NOMO-1 treated with DMSO at 0.1 percent for 48 hours (cell line): ENCODE measurements around the gene ABCC1.

ENCODE experiments used
- DNase-seq: peaks from one replicate; lab custom pipeline; 2025; ENCODE audit not compliant: unreplicated experiment; lab: John Stamatoyannopoulos, UW

The ABCC1 gene

GRCh38 chr16:16042076-16042475 lies 92.7 kb downstream of the ABCC1 start:
- no peak for DNase-seq

GRCh38 chr16:16045296-16045695 lies 95.9 kb downstream of the ABCC1 start:
- DNase-seq, result no peak

- DNase-seq, result no peak
Observed at GRCh38 chr16:16045879-16046278, 96.5 kb downstream of the ABCC1 start.

- no peak for DNase-seq
Observed at GRCh38 chr16:16047761-16048160, 98.3 kb downstream of the ABCC1 start.

- no peak for DNase-seq
Observed at GRCh38 chr16:16048904-16049582, 99.6 kb downstream of the ABCC1 start.

- DNase-seq, result no peak
Observed at GRCh38 chr16:16050106-16050505, 100.7 kb downstream of the ABCC1 start.

- DNase-seq, result no peak
Observed at GRCh38 chr16:16051132-16051531, 101.7 kb downstream of the ABCC1 start.

GRCh38 chr16:16052916-16053315 lies 103.5 kb downstream of the ABCC1 start:
- DNase-seq, result no peak

- no peak for DNase-seq
Observed at GRCh38 chr16:16057102-16057501, 107.7 kb downstream of the ABCC1 start.

GRCh38 chr16:16059160-16059559 lies 109.7 kb downstream of the ABCC1 start:
- DNase-seq, result no peak

GRCh38 chr16:16059895-16060590 lies 110.6 kb downstream of the ABCC1 start:
- no peak for DNase-seq

GRCh38 chr16:16062023-16062937 lies 112.9 kb downstream of the ABCC1 start:
- peak; percentile 94 for DNase-seq

GRCh38 chr16:16063683-16064082 lies 114.3 kb downstream of the ABCC1 start:
- DNase-seq, result no peak

- DNase-seq, result no peak
Observed at GRCh38 chr16:16064874-16065384, 115.5 kb downstream of the ABCC1 start.

GRCh38 chr16:16067127-16067526 lies 117.7 kb downstream of the ABCC1 start:
- DNase-seq, result no peak

- no peak for DNase-seq
Observed at GRCh38 chr16:16071631-16072244, 122.3 kb downstream of the ABCC1 start.

GRCh38 chr16:16073001-16073545 lies 123.7 kb downstream of the ABCC1 start:
- DNase-seq, result no peak

GRCh38 chr16:16073891-16074881 lies 124.8 kb downstream of the ABCC1 start:
- DNase-seq, result peak; percentile 50
